Measurements from ENCODE around the gene HRH1. TPM values are rescaled to one million over a fixed set of nuclear protein-coding genes. Genes with fewer than 3 reads are reported as not detected.
"Not testable (repeated sequence)": the region's sequence is repeated elsewhere in the genome, so short reads cannot be mapped to it uniquely, and the experiment has no call there.

The HRH1 gene
- total RNA-seq, 1 donor from 2014 or later, result 28.6 TPM

DNA sequence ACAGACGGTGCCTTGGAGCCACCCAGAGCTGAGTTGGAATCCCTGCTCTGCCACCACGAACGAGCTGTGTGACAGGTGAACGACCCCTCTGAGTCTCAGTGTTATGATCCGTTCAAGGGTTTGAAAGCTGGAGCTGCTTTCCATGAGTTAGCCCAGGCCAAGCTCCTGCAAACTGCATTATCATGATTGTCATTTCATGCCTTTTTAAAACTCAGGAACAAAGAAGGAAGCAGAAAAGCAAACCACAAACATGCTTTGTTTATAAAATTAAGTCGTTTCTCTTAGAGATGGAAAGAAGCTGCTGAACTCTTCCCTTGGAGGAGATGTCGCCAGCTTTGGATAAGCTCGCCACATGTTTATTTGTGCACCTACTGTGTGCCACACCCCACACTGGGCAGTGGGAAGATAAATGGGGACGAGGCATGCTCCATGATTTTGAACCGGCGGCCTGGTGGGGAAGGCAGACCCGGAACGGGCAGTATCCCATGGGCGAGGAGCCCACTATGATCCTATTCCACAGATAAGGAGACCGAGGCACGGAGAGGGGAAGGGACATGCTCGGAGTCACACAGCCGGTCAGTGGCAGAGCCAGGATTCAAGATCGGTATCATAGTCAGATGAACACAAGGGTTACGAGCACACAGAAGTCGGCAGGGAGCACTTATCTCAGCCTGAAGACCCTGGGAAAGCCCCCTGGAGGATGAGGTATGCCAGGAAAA is 15.9 kb downstream of the HRH1 start:
- Mint-ChIP-seq H3K4me1 (ENCODE audit: unreplicated experiment) (peaks cover 65% of the 10 kb centered on the region), H3K27ac (ENCODE audit: unreplicated experiment) (peak overlapping the region; percentile 59), H3K36me3 (ENCODE audit: unreplicated experiment) (peaks cover 10% of the 10 kb centered on the region), H3K27me3 (ENCODE audit: unreplicated experiment) (no peaks in the 10 kb centered on the region), H3K9me3 (ENCODE audit: unreplicated experiment) (no peaks in the 10 kb centered on the region), H3K4me3 (ENCODE audit: unreplicated experiment) (no peak overlapping the region)
- DNase-seq (ENCODE audit: extremely low spot score, unreplicated experiment), result no peak
- TF ChIP-seq CTCF (IDR thresholded peaks at IDR 0.05), result no peak

DNA sequence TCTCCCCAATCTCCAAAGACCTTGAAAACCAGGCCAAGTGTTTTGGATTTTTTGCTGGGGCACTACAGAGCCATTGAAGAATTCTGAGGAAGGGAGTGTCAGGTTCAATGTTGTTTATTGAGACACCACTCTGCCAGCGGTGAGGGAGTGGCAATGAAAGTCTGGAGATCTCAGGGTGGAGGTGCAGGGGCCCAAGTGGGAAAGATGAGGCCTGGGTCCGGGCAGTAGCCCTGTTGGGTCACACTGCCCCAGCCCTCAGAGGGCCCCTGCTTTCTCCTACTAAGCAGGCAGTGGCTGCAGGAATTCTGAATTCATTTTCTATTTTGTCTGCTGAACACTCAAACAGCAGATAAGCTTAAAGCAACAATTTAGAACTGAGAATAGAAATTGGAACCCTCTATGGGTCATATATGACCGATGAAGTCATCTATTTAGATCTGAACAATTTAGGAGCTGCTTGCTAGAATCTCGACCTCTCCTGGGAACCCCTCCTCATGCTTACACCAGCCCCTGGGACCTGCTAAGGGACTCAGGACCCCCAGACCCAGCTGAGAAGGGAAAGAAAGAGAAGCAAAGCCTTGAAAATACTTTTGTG is 17.9 kb downstream of the HRH1 start:
- H3K36me3 Mint-ChIP-seq (ENCODE audit: unreplicated experiment), result peaks cover 10% of the 10 kb centered on the region
- H3K9me3 Mint-ChIP-seq (ENCODE audit: unreplicated experiment), result no peaks in the 10 kb centered on the region
- no peak for DNase-seq (ENCODE audit: extremely low spot score, unreplicated experiment)
- H3K27ac Mint-ChIP-seq (ENCODE audit: unreplicated experiment), result peak overlapping the region; percentile 81
- TF ChIP-seq CTCF (IDR thresholded peaks at IDR 0.05), result no peak
- H3K4me1 Mint-ChIP-seq (ENCODE audit: unreplicated experiment), result peaks cover 65% of the 10 kb centered on the region
- no peaks in the 10 kb centered on the region for H3K27me3 Mint-ChIP-seq (ENCODE audit: unreplicated experiment)
- no peak overlapping the region for H3K4me3 Mint-ChIP-seq (ENCODE audit: unreplicated experiment)

DNA sequence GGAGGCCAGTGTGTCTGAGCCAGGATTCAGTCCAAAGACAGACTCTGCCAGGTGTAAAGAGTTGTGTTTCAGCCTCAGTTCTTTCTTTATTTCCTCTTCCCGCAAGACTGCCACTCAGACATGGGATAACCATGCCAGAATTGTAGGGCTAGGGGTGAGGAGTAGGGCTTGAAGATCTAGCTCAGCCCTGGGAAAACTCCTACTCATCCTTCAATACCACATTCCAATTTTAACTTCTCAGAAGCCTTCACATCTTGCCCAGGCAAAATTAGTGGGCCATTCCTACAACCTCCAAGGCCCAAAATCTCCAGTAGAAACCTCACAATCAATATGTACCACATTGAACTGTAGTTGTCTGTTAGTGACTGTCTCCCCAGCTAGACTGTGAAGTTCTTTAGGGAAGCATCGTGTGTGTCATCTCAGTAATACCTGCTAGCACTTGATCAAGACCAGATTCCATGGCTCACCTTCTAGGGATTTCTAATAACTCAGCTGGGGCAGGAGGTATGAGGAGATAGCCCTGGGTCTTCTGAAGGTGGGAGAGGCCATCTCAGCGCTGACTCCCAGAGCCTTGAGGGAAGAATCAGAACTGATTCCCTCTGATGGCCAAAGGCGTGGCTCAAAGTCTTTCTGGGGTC is 19.7 kb downstream of the HRH1 start:
- DNase-seq (ENCODE audit: extremely low spot score, unreplicated experiment), result no peak
- Mint-ChIP-seq H3K4me3 (ENCODE audit: unreplicated experiment) (no peak overlapping the region), H3K4me1 (ENCODE audit: unreplicated experiment) (peaks cover 54% of the 10 kb centered on the region), H3K27me3 (ENCODE audit: unreplicated experiment) (no peaks in the 10 kb centered on the region), H3K9me3 (ENCODE audit: unreplicated experiment) (no peaks in the 10 kb centered on the region), H3K36me3 (ENCODE audit: unreplicated experiment) (peaks cover 12% of the 10 kb centered on the region), H3K27ac (ENCODE audit: unreplicated experiment) (peak overlapping the region; percentile 72)
- no peak for TF ChIP-seq CTCF (IDR thresholded peaks at IDR 0.05)

- peaks cover 11% of the 10 kb centered on the region for H3K36me3 Mint-ChIP-seq (ENCODE audit: unreplicated experiment)
These were observed 24.1 kb downstream of the HRH1 start for GRCh38 chr3:11178421-11178820.

DNA sequence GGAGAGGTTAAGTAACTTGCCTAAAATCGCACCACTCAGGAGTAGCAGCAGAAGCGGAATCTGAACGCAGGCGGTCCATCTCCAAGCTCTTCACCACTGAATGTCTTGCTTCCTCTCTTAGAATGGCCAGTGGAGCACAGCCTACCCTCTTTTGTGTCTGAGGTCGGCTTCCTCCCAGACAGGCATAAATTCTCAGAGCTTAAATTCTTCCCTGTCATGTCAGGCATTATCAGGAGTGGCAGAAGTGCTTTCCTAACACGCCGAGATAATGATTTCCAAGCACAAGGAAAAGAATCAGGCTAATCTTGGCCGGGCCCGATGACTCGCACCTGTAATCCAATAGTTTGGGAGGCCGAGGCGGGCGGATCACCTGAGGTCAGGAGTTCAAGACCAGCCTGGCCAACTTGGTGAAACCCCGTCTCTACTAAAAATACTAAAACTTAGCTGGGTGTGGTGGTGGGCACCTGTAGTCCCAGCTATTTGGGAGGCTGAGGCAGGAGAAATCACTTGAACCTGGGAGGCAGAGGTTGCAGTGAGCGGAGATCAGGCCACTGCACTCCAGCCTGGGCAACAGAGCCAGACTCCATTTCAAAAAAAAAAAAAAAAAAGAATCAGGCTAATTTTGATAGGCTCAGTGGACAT is 30.2 kb downstream of the HRH1 start:
- H3K4me1 Mint-ChIP-seq (ENCODE audit: unreplicated experiment), result peaks cover 64% of the 10 kb centered on the region
- DNase-seq (ENCODE audit: extremely low spot score, unreplicated experiment); H3K27me3 Mint-ChIP-seq (ENCODE audit: unreplicated experiment); H3K9me3 Mint-ChIP-seq (ENCODE audit: unreplicated experiment); H3K4me3 Mint-ChIP-seq (ENCODE audit: unreplicated experiment); H3K36me3 Mint-ChIP-seq (ENCODE audit: unreplicated experiment): not testable (repeated sequence)
- H3K27ac Mint-ChIP-seq (ENCODE audit: unreplicated experiment), result peak overlapping the region; percentile 87

More at GRCh38 chr3:11178421-11178820, 24.1 kb downstream of the HRH1 start:
- no peak overlapping the region for H3K4me3 Mint-ChIP-seq (ENCODE audit: unreplicated experiment)
- no peaks in the 10 kb centered on the region for H3K9me3 Mint-ChIP-seq (ENCODE audit: unreplicated experiment)
- no peak for TF ChIP-seq CTCF (IDR thresholded peaks at IDR 0.05)
- H3K27me3 Mint-ChIP-seq (ENCODE audit: unreplicated experiment), result no peaks in the 10 kb centered on the region
- H3K27ac Mint-ChIP-seq (ENCODE audit: unreplicated experiment), result peak overlapping the region; percentile 44
- peaks cover 40% of the 10 kb centered on the region for H3K4me1 Mint-ChIP-seq (ENCODE audit: unreplicated experiment)
- no peak for DNase-seq (ENCODE audit: extremely low spot score, unreplicated experiment)

Data from osteocyte (in vitro differentiated cells).